ENCODE results near the gene PUS1.

The PUS1 gene

GRCh38 chr12:131943389-131943788 lies 14.3 kb downstream of the PUS1 start:
- H3K4me2 ChIP-seq (ENCODE audit: low read length), result no peak overlapping the region
- H3K79me2 ChIP-seq (ENCODE audit: control insufficient read depth, low read length), result no peaks in the 10 kb centered on the region
- H3K4me3 ChIP-seq (ENCODE audit: low read length), result no peak overlapping the region
- H3F3A ChIP-seq (ENCODE audit: control insufficient read depth, insufficient read depth), result peaks cover 8% of the 10 kb centered on the region
- TF ChIP-seq EZH2phosphoT487 (IDR thresholded peaks at IDR 0.05; ENCODE audit: borderline replicate concordance, low read length), result no peak
- TF ChIP-seq CTCF (IDR thresholded peaks at IDR 0.05; ENCODE audit: low read depth, low read length, poor library complexity, severe bottlenecking), result no peak
- 0 out of 2 replicates have a peak, but pooled peaks cover 3% of the 10 kb centered on the region for H4K20me1 ChIP-seq (ENCODE audit: control insufficient read depth, insufficient read depth, low read depth, low read length)
- peaks cover 52% of the 10 kb centered on the region for H3K36me3 ChIP-seq (ENCODE audit: control insufficient read depth, low read length)
- no peaks in the 10 kb centered on the region for H3K27me3 ChIP-seq (ENCODE audit: control insufficient read depth, low read length)
- no peaks in the 10 kb centered on the region for H3K9me3 ChIP-seq (ENCODE audit: control insufficient read depth, insufficient read depth, low read length)
- H3K27ac ChIP-seq (ENCODE audit: low read depth, low read length), result no peak overlapping the region
- no peaks in the 10 kb centered on the region for H3K4me1 ChIP-seq (ENCODE audit: control insufficient read depth, low read length)
- no peaks in the 10 kb centered on the region for H3K9me2 ChIP-seq (replicated peaks; ENCODE audit: control insufficient read depth, low read length)

GRCh38 chr12:131943876-131944275 lies 14.8 kb downstream of the PUS1 start:
- no peak overlapping the region for H3K4me2 ChIP-seq (ENCODE audit: low read length)
- H3K79me2 ChIP-seq (ENCODE audit: control insufficient read depth, low read length), result no peaks in the 10 kb centered on the region
- no peaks in the 10 kb centered on the region for H3K27me3 ChIP-seq (ENCODE audit: control insufficient read depth, low read length)
- 0 out of 2 replicates have a peak, but pooled peaks cover 3% of the 10 kb centered on the region for H4K20me1 ChIP-seq (ENCODE audit: control insufficient read depth, insufficient read depth, low read depth, low read length)
- H3K4me3 ChIP-seq (ENCODE audit: low read length), result no peak overlapping the region
- no peaks in the 10 kb centered on the region for H3K9me3 ChIP-seq (ENCODE audit: control insufficient read depth, insufficient read depth, low read length)
- H3F3A ChIP-seq (ENCODE audit: control insufficient read depth, insufficient read depth), result peaks cover 13% of the 10 kb centered on the region
- peaks cover 52% of the 10 kb centered on the region for H3K36me3 ChIP-seq (ENCODE audit: control insufficient read depth, low read length)
- no peak overlapping the region for H3K27ac ChIP-seq (ENCODE audit: low read depth, low read length)
- no peaks in the 10 kb centered on the region for H3K4me1 ChIP-seq (ENCODE audit: control insufficient read depth, low read length)
- no peaks in the 10 kb centered on the region for H3K9me2 ChIP-seq (replicated peaks; ENCODE audit: control insufficient read depth, low read length)
- no peak for TF ChIP-seq EZH2phosphoT487 (IDR thresholded peaks at IDR 0.05; ENCODE audit: borderline replicate concordance, low read length)
- no peak for TF ChIP-seq CTCF (IDR thresholded peaks at IDR 0.05; ENCODE audit: low read depth, low read length, poor library complexity, severe bottlenecking)

GRCh38 chr12:131944601-131945251 lies 15.7 kb downstream of the PUS1 start:
- peaks cover 13% of the 10 kb centered on the region for H3F3A ChIP-seq (ENCODE audit: control insufficient read depth, insufficient read depth)
- H3K36me3 ChIP-seq (ENCODE audit: control insufficient read depth, low read length), result peaks cover 44% of the 10 kb centered on the region
- no peak overlapping the region for H3K27ac ChIP-seq (ENCODE audit: low read depth, low read length)
- H3K27me3 ChIP-seq (ENCODE audit: control insufficient read depth, low read length), result no peaks in the 10 kb centered on the region
- TF ChIP-seq EZH2phosphoT487 (IDR thresholded peaks at IDR 0.05; ENCODE audit: borderline replicate concordance, low read length) (no peak), CTCF (IDR thresholded peaks at IDR 0.05; ENCODE audit: low read depth, low read length, poor library complexity, severe bottlenecking) (no peak)
- no peaks in the 10 kb centered on the region for H3K9me2 ChIP-seq (replicated peaks; ENCODE audit: control insufficient read depth, low read length)
- no peak overlapping the region for H3K4me2 ChIP-seq (ENCODE audit: low read length)
- H3K4me1 ChIP-seq (ENCODE audit: control insufficient read depth, low read length), result peaks cover 4% of the 10 kb centered on the region
- H3K9me3 ChIP-seq (ENCODE audit: control insufficient read depth, insufficient read depth, low read length), result no peaks in the 10 kb centered on the region
- no peaks in the 10 kb centered on the region for H3K79me2 ChIP-seq (ENCODE audit: control insufficient read depth, low read length)
- 0 out of 2 replicates have a peak, but pooled peaks cover 3% of the 10 kb centered on the region for H4K20me1 ChIP-seq (ENCODE audit: control insufficient read depth, insufficient read depth, low read depth, low read length)
- H3K4me3 ChIP-seq (ENCODE audit: low read length), result no peak overlapping the region

Measured in DOHH2 (cell line).